HL-60 (cell line): ENCODE data around the gene GABBR2.

Experiments
- DNase-seq, 2 experiments: peaks; one replicate each; pipeline ENCODE4 v3.0.0-alpha.2; 2010 to 2020; ENCODE audit warnings: low read depth in 1 of 2, low spot score in 1 of 2
- H3K27ac ChIP-seq: fragments of 250-450 bp; sonication (Bioruptor Pico); replicated peaks from 2 replicates; pipeline ENCODE4 v1.5.1; 2020; ENCODE audit warnings: mild to moderate bottlenecking, moderate library complexity
- H3K27me3 ChIP-seq: fragments of 250-450 bp; sonication (Bioruptor Pico); 2 replicates; pipeline ENCODE4 v1.5.1; 2021; ENCODE audit warnings: mild to moderate bottlenecking, moderate library complexity; ENCODE audit not compliant: insufficient read depth, poor library complexity, severe bottlenecking
- H3K4me3 ChIP-seq: replicated peaks from 2 replicates; pipeline ENCODE4 v1.5.1; 2011; ENCODE audit warnings: mild to moderate bottlenecking, control low read depth, low read length; ENCODE audit not compliant: insufficient read depth
- CTCF ChIP-seq: IDR thresholded peaks from one replicate; pipeline ENCODE4 v1.5.1; 2011; ENCODE audit warnings: low read length, control low read depth, inconsistent platforms; ENCODE audit not compliant: insufficient read depth
- GABPA ChIP-seq: IDR thresholded peaks from 2 replicates; pipeline ENCODE4 v1.6.1; 2012; ENCODE audit warnings: low read depth
- POLR2AphosphoS5 ChIP-seq: IDR thresholded peaks from 2 replicates; pipeline ENCODE4 v1.6.1; 2012; ENCODE audit warnings: low read depth
- SPI1 ChIP-seq: IDR thresholded peaks from 2 replicates; pipeline ENCODE4 v1.6.1; 2012; ENCODE audit warnings: low read depth, mild to moderate bottlenecking, borderline replicate concordance
- TF ChIP-seq, protein P1 (sequence below): IDR thresholded peaks from 2 replicates; pipeline ENCODE4 v1.6.1; 2012; ENCODE audit warnings: low read depth; ENCODE audit not compliant: insufficient replicate concordance

Gene GABBR2

DNA sequence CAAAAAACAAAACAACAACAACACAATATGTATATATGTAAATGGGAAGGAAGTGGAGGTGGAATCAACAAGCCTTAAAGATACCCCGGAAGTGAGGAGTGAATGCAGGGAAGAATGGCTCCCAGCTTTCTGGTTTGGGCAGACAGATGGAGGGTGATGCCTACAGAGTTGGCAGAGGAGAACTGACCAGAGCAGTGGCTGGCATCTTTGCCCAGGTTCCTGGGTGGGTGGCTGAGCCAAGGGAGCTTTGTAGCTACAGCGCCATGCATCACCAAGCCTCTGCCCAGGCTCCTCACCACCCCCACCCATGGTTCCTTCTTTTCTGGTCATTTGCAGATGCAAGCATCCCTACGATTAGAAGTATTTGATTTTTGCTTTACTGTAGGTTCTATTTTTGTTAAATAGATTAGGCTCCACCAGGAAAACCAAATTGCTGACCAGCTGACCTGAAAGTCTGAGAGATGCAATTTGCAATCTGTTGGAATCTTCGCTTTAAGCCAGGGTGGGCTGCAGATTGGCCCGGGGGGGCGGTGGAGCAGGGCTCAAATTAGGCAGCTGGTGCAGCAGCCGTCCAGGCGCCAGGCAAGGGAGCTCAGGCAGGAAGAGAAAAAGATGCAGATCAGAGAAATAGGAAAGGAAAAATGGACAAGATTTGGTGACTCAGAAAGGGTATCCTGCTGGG, 290.0 kb downstream of the GABBR2 start:
- TF ChIP-seq SPI1 (no peak), POLR2AphosphoS5 (no peak), CTCF (no peak), GABPA (no peak)
- TF ChIP-seq, protein P1, sequence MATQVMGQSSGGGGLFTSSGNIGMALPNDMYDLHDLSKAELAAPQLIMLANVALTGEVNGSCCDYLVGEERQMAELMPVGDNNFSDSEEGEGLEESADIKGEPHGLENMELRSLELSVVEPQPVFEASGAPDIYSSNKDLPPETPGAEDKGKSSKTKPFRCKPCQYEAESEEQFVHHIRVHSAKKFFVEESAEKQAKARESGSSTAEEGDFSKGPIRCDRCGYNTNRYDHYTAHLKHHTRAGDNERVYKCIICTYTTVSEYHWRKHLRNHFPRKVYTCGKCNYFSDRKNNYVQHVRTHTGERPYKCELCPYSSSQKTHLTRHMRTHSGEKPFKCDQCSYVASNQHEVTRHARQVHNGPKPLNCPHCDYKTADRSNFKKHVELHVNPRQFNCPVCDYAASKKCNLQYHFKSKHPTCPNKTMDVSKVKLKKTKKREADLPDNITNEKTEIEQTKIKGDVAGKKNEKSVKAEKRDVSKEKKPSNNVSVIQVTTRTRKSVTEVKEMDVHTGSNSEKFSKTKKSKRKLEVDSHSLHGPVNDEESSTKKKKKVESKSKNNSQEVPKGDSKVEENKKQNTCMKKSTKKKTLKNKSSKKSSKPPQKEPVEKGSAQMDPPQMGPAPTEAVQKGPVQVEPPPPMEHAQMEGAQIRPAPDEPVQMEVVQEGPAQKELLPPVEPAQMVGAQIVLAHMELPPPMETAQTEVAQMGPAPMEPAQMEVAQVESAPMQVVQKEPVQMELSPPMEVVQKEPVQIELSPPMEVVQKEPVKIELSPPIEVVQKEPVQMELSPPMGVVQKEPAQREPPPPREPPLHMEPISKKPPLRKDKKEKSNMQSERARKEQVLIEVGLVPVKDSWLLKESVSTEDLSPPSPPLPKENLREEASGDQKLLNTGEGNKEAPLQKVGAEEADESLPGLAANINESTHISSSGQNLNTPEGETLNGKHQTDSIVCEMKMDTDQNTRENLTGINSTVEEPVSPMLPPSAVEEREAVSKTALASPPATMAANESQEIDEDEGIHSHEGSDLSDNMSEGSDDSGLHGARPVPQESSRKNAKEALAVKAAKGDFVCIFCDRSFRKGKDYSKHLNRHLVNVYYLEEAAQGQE = no peak
- H3K27ac ChIP-seq = no peak overlapping the region
- no peak overlapping the region for H3K4me3 ChIP-seq
- DNase-seq = no peak
- H3K27me3 ChIP-seq = no peaks in the 10 kb centered on the region

DNA sequence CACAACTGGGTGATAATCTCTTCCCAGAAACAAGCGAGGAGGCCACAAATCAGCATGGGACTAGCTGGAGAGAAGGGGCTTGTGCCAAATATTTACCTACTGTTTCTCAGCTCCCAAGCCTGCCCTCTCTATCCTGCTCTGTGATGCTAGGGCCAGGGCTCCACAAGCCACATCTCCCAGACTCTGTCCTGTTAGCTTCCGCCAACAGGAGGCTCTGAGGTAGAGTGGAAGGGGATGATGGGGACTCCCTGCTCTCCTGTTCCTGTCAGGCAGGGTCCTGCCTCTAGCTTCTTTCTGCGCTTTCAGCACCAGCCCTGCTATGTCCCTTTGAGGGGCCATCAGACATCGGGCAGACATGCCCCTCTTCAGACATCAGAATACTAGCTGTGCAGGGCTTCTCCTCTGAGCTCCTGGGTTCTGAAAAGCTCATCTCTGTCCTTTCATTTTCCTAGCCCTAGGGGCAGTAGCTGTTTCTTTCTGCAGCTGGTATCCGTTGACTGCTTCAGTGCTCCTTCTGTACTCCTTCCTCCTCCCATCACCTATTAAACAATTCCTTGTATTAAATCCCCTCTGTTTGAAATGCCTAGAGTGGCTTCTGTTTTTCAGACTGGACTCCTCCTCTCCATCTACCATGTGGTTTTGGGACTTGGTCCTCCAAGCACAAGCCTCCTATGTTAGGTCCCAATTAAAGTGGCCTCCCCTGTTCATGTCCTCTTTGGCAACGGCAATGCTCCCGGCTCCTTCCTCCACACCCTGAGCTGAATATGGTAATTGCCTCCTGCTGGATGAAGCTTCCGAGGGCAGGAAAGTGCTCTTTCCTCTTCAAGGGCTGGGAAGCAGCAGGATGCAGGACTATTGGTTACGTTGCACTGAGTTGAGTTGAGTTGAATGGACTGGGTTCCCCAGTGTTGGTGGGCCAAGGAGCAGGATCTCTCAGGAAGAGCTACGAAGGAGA, 292.2 kb downstream of the GABBR2 start:
- DNase-seq = no peak
- TF ChIP-seq POLR2AphosphoS5 (no peak), SPI1 (no peak), GABPA (no peak), CTCF (no peak)
- TF ChIP-seq, protein P1 = no peak
- Histone ChIP-seq H3K27ac (no peak overlapping the region), H3K4me3 (no peak overlapping the region), H3K27me3 (no peaks in the 10 kb centered on the region)

GRCh38 chr9:98415782-98416181, 293.0 kb downstream of the GABBR2 start:
- TF ChIP-seq GABPA (no peak), CTCF (no peak), POLR2AphosphoS5 (no peak), SPI1 (no peak)
- TF ChIP-seq, protein P1 = no peak
- H3K27me3 ChIP-seq = no peaks in the 10 kb centered on the region
- no peak overlapping the region for H3K27ac ChIP-seq
- H3K4me3 ChIP-seq = no peak overlapping the region
- no peak for DNase-seq
